ENCODE results near the gene ATRNL1. TPM values are rescaled to one million over a fixed set of nuclear protein-coding genes. Genes with fewer than 3 reads are reported as not detected.

ATRNL1 gene
- total RNA-seq, 1 donor from 2014 or later = 15.5 TPM

GRCh38 chr10:115856580-115856979, 763.4 kb downstream of the ATRNL1 start:
- no peak for DNase-seq (ENCODE audit: extremely low spot score in 2 of 2)
- Histone ChIP-seq H3K9me3 (no peaks in the 10 kb centered on the region), H3K27ac (no peak overlapping the region), H3K27me3 (no peaks in the 10 kb centered on the region), H3K4me1 (no peaks in the 10 kb centered on the region), H3K4me3 (no peak overlapping the region), H3K36me3 (no peaks in the 10 kb centered on the region)
- TF ChIP-seq POLR2A (IDR thresholded peaks at IDR 0.05) (no peak), POLR2AphosphoS5 (IDR thresholded peaks at IDR 0.05; ENCODE audit: insufficient read depth in 1 of 2, low read depth in 1 of 2) (no peak), CTCF (IDR thresholded peaks at IDR 0.05) (no peak)
- intact Hi-C loops (cut with DNase I) = no loop called here

GRCh38 chr10:115857856-115858255, 764.7 kb downstream of the ATRNL1 start:
- H3K9me3 ChIP-seq = no peaks in the 10 kb centered on the region

GRCh38 chr10:115860182-115861107, 767.3 kb downstream of the ATRNL1 start:
- DNase-seq (ENCODE audit: extremely low spot score in 2 of 2) = no peak
- Histone ChIP-seq H3K36me3 (no peaks in the 10 kb centered on the region), H3K27me3 (no peaks in the 10 kb centered on the region), H3K9me3 (no peaks in the 10 kb centered on the region), H3K4me1 (no peaks in the 10 kb centered on the region), H3K27ac (no peak overlapping the region), H3K4me3 (no peak overlapping the region)
- intact Hi-C loops (cut with DNase I) = no loop called here
- no peak for TF ChIP-seq CTCF (IDR thresholded peaks at IDR 0.05)
- no peak for TF ChIP-seq POLR2A (IDR thresholded peaks at IDR 0.05)

More at GRCh38 chr10:115857856-115858255, 764.7 kb downstream of the ATRNL1 start:
- TF ChIP-seq POLR2AphosphoS5 (IDR thresholded peaks at IDR 0.05; ENCODE audit: insufficient read depth in 1 of 2, low read depth in 1 of 2) (no peak), CTCF (IDR thresholded peaks at IDR 0.05) (no peak), POLR2A (IDR thresholded peaks at IDR 0.05) (no peak)
- intact Hi-C loops (cut with DNase I) = no loop called here
- Histone ChIP-seq H3K27ac (no peak overlapping the region), H3K27me3 (no peaks in the 10 kb centered on the region), H3K36me3 (no peaks in the 10 kb centered on the region), H3K4me3 (no peak overlapping the region), H3K4me1 (no peaks in the 10 kb centered on the region)
- no peak for DNase-seq (ENCODE audit: extremely low spot score in 2 of 2)

GRCh38 chr10:115861455-115861854, 768.3 kb downstream of the ATRNL1 start:
- TF ChIP-seq POLR2A (IDR thresholded peaks at IDR 0.05) (no peak), CTCF (IDR thresholded peaks at IDR 0.05) (no peak), POLR2AphosphoS5 (IDR thresholded peaks at IDR 0.05; ENCODE audit: insufficient read depth in 1 of 2, low read depth in 1 of 2) (no peak)
- no peak for DNase-seq (ENCODE audit: extremely low spot score in 2 of 2)
- no peaks in the 10 kb centered on the region for H3K4me1 ChIP-seq
- no peaks in the 10 kb centered on the region for H3K36me3 ChIP-seq
- H3K27ac ChIP-seq = no peak overlapping the region
- no peaks in the 10 kb centered on the region for H3K27me3 ChIP-seq
- no peaks in the 10 kb centered on the region for H3K9me3 ChIP-seq
- intact Hi-C loops (cut with DNase I) = no loop called here
- no peak overlapping the region for H3K4me3 ChIP-seq

- Histone ChIP-seq H3K4me3 (no peak overlapping the region), H3K36me3 (no peaks in the 10 kb centered on the region), H3K4me1 (no peaks in the 10 kb centered on the region), H3K9me3 (no peaks in the 10 kb centered on the region), H3K27me3 (no peaks in the 10 kb centered on the region), H3K27ac (no peak overlapping the region)
- intact Hi-C loops (cut with DNase I) = no loop called here
- no peak for DNase-seq (ENCODE audit: extremely low spot score in 2 of 2)
- TF ChIP-seq POLR2AphosphoS5 (IDR thresholded peaks at IDR 0.05; ENCODE audit: insufficient read depth in 1 of 2, low read depth in 1 of 2) (no peak), POLR2A (IDR thresholded peaks at IDR 0.05) (no peak), CTCF (IDR thresholded peaks at IDR 0.05) (no peak)
These were observed 768.7 kb downstream of the ATRNL1 start for GRCh38 chr10:115861864-115862263.
